GM18498 (cell line): ENCODE measurements around the gene ADNP.

Experiments used
- ATAC-seq: cut with Tn5 transposase; IDR thresholded peaks from one replicate; pipeline ENCODE4 v1.9.1; 2021; ENCODE audit warnings: mild to moderate bottlenecking, moderate library complexity; ENCODE audit not compliant: unreplicated experiment

The ADNP gene

GRCh38 chr20:50852085-50852484, 79.2 kb downstream of the ADNP start:
- ATAC-seq, result no peak

GRCh38 chr20:50850721-50851286, 80.4 kb downstream of the ADNP start:
- no peak for ATAC-seq

- ATAC-seq, result peak; percentile 39
Observed at GRCh38 chr20:50848846-50849673, 82.2 kb downstream of the ADNP start.

- ATAC-seq, result no peak
Observed at GRCh38 chr20:50848341-50848808, 82.9 kb downstream of the ADNP start.

GRCh38 chr20:50845566-50846215, 85.5 kb downstream of the ADNP start:
- no peak for ATAC-seq

GRCh38 chr20:50844430-50845100, 86.7 kb downstream of the ADNP start:
- ATAC-seq, result peak; percentile 93

- ATAC-seq, result no peak
Observed at GRCh38 chr20:50843331-50844276, 87.6 kb downstream of the ADNP start.

- no peak for ATAC-seq
Observed at GRCh38 chr20:50842821-50843220, 88.4 kb downstream of the ADNP start.
